ENCODE results near the gene PHACTR1.

The PHACTR1 gene

GRCh38 chr6:13177664-13178063 is 461.1 kb downstream of the PHACTR1 start:
- Histone ChIP-seq H3K4me1 (ENCODE audit: insufficient read depth, low read length, severe bottlenecking) (no peaks in the 10 kb centered on the region), H3K27me3 (ENCODE audit: insufficient read depth, low read length) (peaks cover 5% of the 10 kb centered on the region; the same call in 1 of the 2 replicates), H3K9ac (ENCODE audit: low read length) (no peak overlapping the region), H3K79me2 (ENCODE audit: insufficient read depth, low read length) (no peaks in the 10 kb centered on the region), H3F3A (ENCODE audit: insufficient read depth, low read length) (no peaks in the 10 kb centered on the region), H3K27ac (ENCODE audit: low read depth, low read length, poor library complexity, severe bottlenecking) (no peak overlapping the region), H3K4me2 (ENCODE audit: low read length) (no peak overlapping the region), H4K20me1 (ENCODE audit: insufficient read depth, low read length) (no peaks in the 10 kb centered on the region), H3K4me3 (ENCODE audit: low read depth, low read length, poor library complexity, severe bottlenecking) (no peak overlapping the region), H2AFZ (ENCODE audit: low read length) (no peak overlapping the region), H3K9me3 (ENCODE audit: low read length) (no peaks in the 10 kb centered on the region), H3K36me3 (ENCODE audit: insufficient read depth, low read length) (no peaks in the 10 kb centered on the region), H3K9me2 (ENCODE audit: low read depth, low read length) (no peaks in the 10 kb centered on the region)
- TF ChIP-seq CTCF (IDR thresholded peaks at IDR 0.05; ENCODE audit: low read length) (no peak), EZH2 (IDR thresholded peaks at IDR 0.05; ENCODE audit: borderline replicate concordance, low read length) (no peak)

- no peak overlapping the region for H2AFZ ChIP-seq (ENCODE audit: low read length)
- peaks cover 5% of the 10 kb centered on the region; the same call in 1 of the 2 replicates for H3K27me3 ChIP-seq (ENCODE audit: insufficient read depth, low read length)
- H3K36me3 ChIP-seq (ENCODE audit: insufficient read depth, low read length), result no peaks in the 10 kb centered on the region
- H4K20me1 ChIP-seq (ENCODE audit: insufficient read depth, low read length), result no peaks in the 10 kb centered on the region
- no peak for TF ChIP-seq EZH2 (IDR thresholded peaks at IDR 0.05; ENCODE audit: borderline replicate concordance, low read length)
- TF ChIP-seq CTCF (IDR thresholded peaks at IDR 0.05; ENCODE audit: low read length), result no peak
- no peak overlapping the region for H3K27ac ChIP-seq (ENCODE audit: low read depth, low read length, poor library complexity, severe bottlenecking)
- no peaks in the 10 kb centered on the region for H3K9me2 ChIP-seq (ENCODE audit: low read depth, low read length)
- no peak overlapping the region for H3K4me2 ChIP-seq (ENCODE audit: low read length)
- no peaks in the 10 kb centered on the region for H3K4me1 ChIP-seq (ENCODE audit: insufficient read depth, low read length, severe bottlenecking)
- H3F3A ChIP-seq (ENCODE audit: insufficient read depth, low read length), result no peaks in the 10 kb centered on the region
- H3K9me3 ChIP-seq (ENCODE audit: low read length), result no peaks in the 10 kb centered on the region
- no peak overlapping the region for H3K9ac ChIP-seq (ENCODE audit: low read length)
- H3K79me2 ChIP-seq (ENCODE audit: insufficient read depth, low read length), result no peaks in the 10 kb centered on the region
- H3K4me3 ChIP-seq (ENCODE audit: low read depth, low read length, poor library complexity, severe bottlenecking), result no peak overlapping the region
These were observed 461.5 kb downstream of the PHACTR1 start for GRCh38 chr6:13178107-13178506.

DNA sequence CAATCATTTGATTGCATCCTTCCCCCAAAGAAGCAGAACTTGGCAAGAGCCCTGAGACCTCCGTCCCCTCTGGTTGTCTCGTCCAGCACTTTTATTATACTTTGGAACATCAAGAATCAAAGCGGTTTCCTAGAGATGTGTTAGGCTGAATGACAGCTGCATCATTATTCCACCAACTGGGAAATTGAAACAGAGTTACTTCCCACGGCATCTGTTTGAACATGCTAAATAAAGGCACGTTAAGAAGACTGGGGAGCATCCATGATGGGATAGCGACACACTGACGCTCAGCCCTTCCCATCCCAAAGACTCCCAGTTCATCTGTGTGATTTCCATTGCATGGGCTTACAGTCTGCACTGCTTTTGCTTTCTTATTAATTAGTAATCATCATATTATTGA is 464.0 kb downstream of the PHACTR1 start:
- H3K9ac ChIP-seq (ENCODE audit: low read length), result no peak overlapping the region
- H3K27me3 ChIP-seq (ENCODE audit: insufficient read depth, low read length), result peaks cover 5% of the 10 kb centered on the region; the same call in 1 of the 2 replicates

More for the DNA sequence above, 464.0 kb downstream of the PHACTR1 start:
- H3K4me3 ChIP-seq (ENCODE audit: low read depth, low read length, poor library complexity, severe bottlenecking), result no peak overlapping the region
- H3K4me2 ChIP-seq (ENCODE audit: low read length), result no peak overlapping the region
- H4K20me1 ChIP-seq (ENCODE audit: insufficient read depth, low read length), result no peaks in the 10 kb centered on the region
- no peaks in the 10 kb centered on the region for H3K4me1 ChIP-seq (ENCODE audit: insufficient read depth, low read length, severe bottlenecking)
- no peak for TF ChIP-seq CTCF (IDR thresholded peaks at IDR 0.05; ENCODE audit: low read length)
- no peak for TF ChIP-seq EZH2 (IDR thresholded peaks at IDR 0.05; ENCODE audit: borderline replicate concordance, low read length)
- H3F3A ChIP-seq (ENCODE audit: insufficient read depth, low read length), result no peaks in the 10 kb centered on the region
- H3K27ac ChIP-seq (ENCODE audit: low read depth, low read length, poor library complexity, severe bottlenecking), result no peak overlapping the region
- H3K9me2 ChIP-seq (ENCODE audit: low read depth, low read length), result no peaks in the 10 kb centered on the region
- no peaks in the 10 kb centered on the region for H3K36me3 ChIP-seq (ENCODE audit: insufficient read depth, low read length)
- no peaks in the 10 kb centered on the region for H3K79me2 ChIP-seq (ENCODE audit: insufficient read depth, low read length)
- no peak overlapping the region for H2AFZ ChIP-seq (ENCODE audit: low read length)
- no peaks in the 10 kb centered on the region for H3K9me3 ChIP-seq (ENCODE audit: low read length)

Measured in OCI-LY1 (cell line).